Psoas muscle (tissue), 8 donors: ENCODE measurements around the gene MSH4. TPM values are rescaled to one million over a fixed set of nuclear protein-coding genes. Genes with fewer than 3 reads are reported as not detected.

Experiments used
- ATAC-seq, 4 donors: fragments of 200-7000 bp; cut with Tn5 transposase; one replicate each; pipeline ENCODE4 v1.9.1; 2020; ENCODE audit warnings: moderate library complexity in 3 of 4, mild to moderate bottlenecking in 2 of 4
- DNase-seq, 2 donors: peaks; one replicate each; pipeline ENCODE4 v3.0.0-alpha.2; 2020
- H3K27ac ChIP-seq: fragments of 200-600 bp; one replicate; pipeline ENCODE4 v1.8.0; 2022
- H3K27me3 ChIP-seq, 3 donors: fragments of 200-600 bp in 1 of 3; one replicate each; pipeline versions ENCODE4 v1.6.1 to v1.8.0; 2013 to 2022; ENCODE audit warnings: low read length in 2 of 3, mild to moderate bottlenecking in 2 of 3, moderate library complexity in 1 of 3; ENCODE audit not compliant: insufficient read depth in 3 of 3
- H3K36me3 ChIP-seq, 2 donors: fragments of 200-600 bp in 1 of 2; one replicate each; pipeline versions ENCODE4 v1.6.1 to v1.8.0; 2013 to 2022; ENCODE audit warnings: low read depth in 1 of 2, mild to moderate bottlenecking in 1 of 2, moderate library complexity in 1 of 2; ENCODE audit not compliant: insufficient read depth in 1 of 2
- H3K4me1 ChIP-seq: fragments of 200-600 bp; one replicate; pipeline ENCODE4 v1.8.0; 2022
- H3K4me3 ChIP-seq: fragments of 200-600 bp; one replicate; pipeline ENCODE4 v1.8.0; 2022; ENCODE audit warnings: mild to moderate bottlenecking
- H3K9me3 ChIP-seq: fragments of 200-600 bp; one replicate; pipeline ENCODE4 v1.8.0; 2022
- WGBS, 3 donors: extraction: QIAGEN DNeasy Blood & Tissue Kit; methylation state at CpG; one replicate each; pipeline versions ENCODE4 v1.1.6 to v1.1.7; 2013; 5-methylcytosine and 5-hydroxymethylcytosine counted together
- intact Hi-C, 2 donors: fragments of 100-400 bp; cut with DNase I; formaldehyde crosslinking; loops; one replicate each; pipeline versions ENCODE4 v1.11.0 to v1.14.2; 2022
- polyA plus RNA-seq, 3 donors: library from polyadenylated mRNA; stranded (reverse); fragments of 200-250 nt; gene quantifications; one replicate each; pipeline ENCODE4 v1.2.3, GENCODE V29; 2013
- total RNA-seq, 4 donors: library from RNA; stranded (reverse); fragmentation: NEBNext Ultra II Directional in 2 of 4; extraction: Animal tissue kit (Norgen Biotek cat#: 25700) in 2 of 4; gene quantifications; one replicate each; pipeline versions ENCODE4 v1.2.1 to v1.2.4, GENCODE V29; 2021 to 2023
- TF ChIP-seq, protein P1 (sequence below): fragments of 200-600 bp; IDR thresholded peaks from one replicate; pipeline ENCODE4 v1.8.0; 2022; ENCODE audit warnings: antibody characterized with exemption
- donor health status: healthy with polysubstance abuse.
- donor health status: DM: no; HTN: no; CAD: no; lungs with moderate emphysema.
- donor health status: Bipolar disorder and iron deficiency.
- donor health status: healthy.
- donor health status: DM: yes; HTN: yes; CAD: no.
- donor health status: DM: no; HTN: no; CAD: no.
- donor health status: DM: no; HTN: no; CAD: no.
- donor health status: DM: yes; HTN: yes; CAD: no.

The MSH4 gene
- total and polyA plus RNA-seq, 7 donors, result 0.11 to 1.0 (median 0.74) TPM

DNA sequence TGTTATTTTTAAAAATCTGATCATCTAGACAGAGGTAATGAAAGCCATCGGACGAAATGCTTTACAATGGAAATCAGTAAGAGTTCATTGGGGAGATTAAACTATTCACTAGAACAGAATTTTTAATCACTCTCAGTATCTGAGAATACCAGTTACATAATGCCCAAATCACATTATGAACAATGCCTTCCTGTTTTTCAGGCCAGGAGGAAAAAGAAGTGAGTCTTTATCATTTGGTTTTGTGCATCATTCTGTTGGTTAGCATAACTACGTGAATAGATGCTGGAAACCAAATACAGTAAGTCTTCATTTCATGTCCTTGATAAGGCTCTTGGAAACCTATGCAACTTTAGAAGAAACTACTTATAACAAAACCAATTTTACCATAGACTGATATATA lies 153.5 kb downstream of the MSH4 start:
- 86 to 90% (median 89%) methylated on average over 3 of the region's 3 CpGs for WGBS, 3 donors
- ATAC-seq, result no peak
- H3K4me3 ChIP-seq, result no peak overlapping the region

DNA sequence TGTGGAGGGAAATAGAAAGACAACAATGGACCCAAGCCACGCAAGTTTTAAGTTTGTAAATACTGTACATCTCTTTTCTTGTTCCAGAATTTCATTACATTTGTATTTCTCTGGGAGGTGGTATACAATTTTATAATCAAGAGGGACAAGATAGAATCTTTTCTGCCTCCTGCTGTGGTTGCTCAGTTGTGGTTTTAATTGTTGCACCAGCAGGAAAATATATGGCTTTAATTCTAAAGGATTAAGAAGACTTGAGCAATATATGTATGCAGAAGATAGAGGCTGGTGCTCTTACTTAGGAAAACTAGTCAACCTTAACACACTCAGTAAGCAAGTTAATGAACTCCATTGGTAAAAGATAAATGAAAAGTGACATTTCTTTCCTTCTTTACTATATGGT lies 155.3 kb downstream of the MSH4 start:
- no peak for DNase-seq
- intact Hi-C loops, result no loop called here
- ATAC-seq, result no peak
- H3K4me3 ChIP-seq, result no peak overlapping the region
- H3K27ac ChIP-seq, result no peak overlapping the region
- WGBS, 3 donors, result 86 to 87% (median 86%) methylated on average over 1 of the region's 1 CpG
- no peaks in the 10 kb centered on the region for H3K9me3 ChIP-seq
- no peaks in the 10 kb centered on the region for H3K36me3 ChIP-seq
- H3K27me3 ChIP-seq, result no peaks in the 10 kb centered on the region
- no peaks in the 10 kb centered on the region for H3K4me1 ChIP-seq
- TF ChIP-seq, protein P1, sequence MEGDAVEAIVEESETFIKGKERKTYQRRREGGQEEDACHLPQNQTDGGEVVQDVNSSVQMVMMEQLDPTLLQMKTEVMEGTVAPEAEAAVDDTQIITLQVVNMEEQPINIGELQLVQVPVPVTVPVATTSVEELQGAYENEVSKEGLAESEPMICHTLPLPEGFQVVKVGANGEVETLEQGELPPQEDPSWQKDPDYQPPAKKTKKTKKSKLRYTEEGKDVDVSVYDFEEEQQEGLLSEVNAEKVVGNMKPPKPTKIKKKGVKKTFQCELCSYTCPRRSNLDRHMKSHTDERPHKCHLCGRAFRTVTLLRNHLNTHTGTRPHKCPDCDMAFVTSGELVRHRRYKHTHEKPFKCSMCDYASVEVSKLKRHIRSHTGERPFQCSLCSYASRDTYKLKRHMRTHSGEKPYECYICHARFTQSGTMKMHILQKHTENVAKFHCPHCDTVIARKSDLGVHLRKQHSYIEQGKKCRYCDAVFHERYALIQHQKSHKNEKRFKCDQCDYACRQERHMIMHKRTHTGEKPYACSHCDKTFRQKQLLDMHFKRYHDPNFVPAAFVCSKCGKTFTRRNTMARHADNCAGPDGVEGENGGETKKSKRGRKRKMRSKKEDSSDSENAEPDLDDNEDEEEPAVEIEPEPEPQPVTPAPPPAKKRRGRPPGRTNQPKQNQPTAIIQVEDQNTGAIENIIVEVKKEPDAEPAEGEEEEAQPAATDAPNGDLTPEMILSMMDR, result no peak

More for the DNA sequence above, 153.5 kb downstream of the MSH4 start:
- no peaks in the 10 kb centered on the region for H3K36me3 ChIP-seq
- TF ChIP-seq, protein P1, result no peak
- no peak for DNase-seq
- H3K9me3 ChIP-seq, result no peaks in the 10 kb centered on the region
- H3K4me1 ChIP-seq, result no peaks in the 10 kb centered on the region
- H3K27ac ChIP-seq, result no peak overlapping the region
- intact Hi-C loops, result no loop called here
- H3K27me3 ChIP-seq, result no peaks in the 10 kb centered on the region

DNA sequence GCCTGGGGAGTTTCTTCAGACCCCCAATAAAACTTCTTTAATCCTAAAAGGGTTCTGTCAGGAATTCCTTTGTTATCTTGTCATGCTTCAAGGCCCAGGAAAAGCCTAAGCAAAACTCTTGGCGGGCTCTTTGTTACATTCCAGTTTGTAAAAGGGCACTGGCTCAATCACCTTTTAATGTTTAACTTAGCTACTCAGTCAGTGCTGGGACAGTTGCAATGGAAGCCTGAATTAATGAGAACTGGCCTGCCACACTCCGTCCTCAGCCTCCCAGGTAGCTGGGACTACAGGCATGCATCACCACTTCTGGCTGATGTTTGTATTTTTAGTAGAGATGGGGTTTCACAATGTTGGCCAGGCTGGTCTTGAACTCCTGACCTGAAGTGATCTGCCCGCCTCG lies 156.8 kb downstream of the MSH4 start:
- no peaks in the 10 kb centered on the region for H3K27me3 ChIP-seq
- DNase-seq (no peak), ATAC-seq (no peak)
- H3K27ac ChIP-seq, result no peak overlapping the region
- no peak overlapping the region for H3K4me3 ChIP-seq
- H3K9me3 ChIP-seq, result no peaks in the 10 kb centered on the region
- intact Hi-C loops, result no loop called here
- no peaks in the 10 kb centered on the region for H3K4me1 ChIP-seq
- WGBS, 3 donors, result 89 to 93% (median 90%) methylated on average over 4 of the region's 4 CpGs
- TF ChIP-seq, protein P1, result no peak
- no peaks in the 10 kb centered on the region for H3K36me3 ChIP-seq

DNA sequence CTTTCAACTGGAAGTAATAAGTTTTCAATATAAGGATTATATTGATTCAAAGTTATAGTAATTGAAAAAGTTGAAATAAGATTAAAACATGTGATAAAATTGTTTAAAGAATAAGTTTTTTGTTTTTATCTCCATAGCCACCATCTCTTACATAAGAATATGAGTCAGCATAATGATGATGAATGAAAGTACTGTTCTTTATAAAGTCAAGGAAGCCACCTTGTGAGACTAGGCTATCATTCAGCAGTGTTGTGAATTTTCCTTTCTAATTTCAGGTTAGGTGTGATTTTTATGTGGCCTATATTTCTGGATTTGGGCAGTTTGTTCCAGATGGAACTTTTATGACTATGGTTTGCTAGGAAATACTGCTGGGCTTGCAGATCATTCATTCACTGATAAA lies 157.9 kb downstream of the MSH4 start:
- Histone ChIP-seq H3K27ac (no peak overlapping the region), H3K27me3 (no peaks in the 10 kb centered on the region), H3K9me3 (no peaks in the 10 kb centered on the region), H3K4me3 (no peak overlapping the region), H3K36me3 (no peaks in the 10 kb centered on the region), H3K4me1 (no peaks in the 10 kb centered on the region)
- no peak for ATAC-seq
- DNase-seq, result no peak
- intact Hi-C loops, result no loop called here
- TF ChIP-seq, protein P1, result no peak

Other genes starting within 250 kb of the MSH4 start
- 1 to 10 TPM in 2 of 4 donors, under 1 TPM in 2; 0.06 to 7.5 (median 1.4) TPM for gene SLC44A5, start 185.8 kb upstream of the MSH4 start, total RNA-seq
- under 1 TPM; 0.01 to 0.49 (median 0.01) TPM for gene SLC44A5, start 185.8 kb upstream of the MSH4 start, polyA plus RNA-seq
- gene ACADM, start 72.2 kb upstream of the MSH4 start, total RNA-seq, result 100 to 1,000 TPM; 156 to 203 (median 171) TPM
- 100 to 1,000 TPM; 101 to 226 (median 149) TPM for gene ACADM, start 72.2 kb upstream of the MSH4 start, polyA plus RNA-seq
- gene RABGGTB, start 10.6 kb upstream of the MSH4 start, total RNA-seq, result 100 to 1,000 TPM in 1 of 4 donors, 10 to 100 TPM in 3; 53.9 to 101 (median 80.2) TPM
- 10 to 100 TPM; 79.3 to 85.4 (median 83.7) TPM for gene RABGGTB, start 10.6 kb upstream of the MSH4 start, polyA plus RNA-seq
- gene ASB17, start 135.5 kb downstream of the MSH4 start, total RNA-seq, result not detected
- gene ASB17, start 135.5 kb downstream of the MSH4 start, polyA plus RNA-seq, result not detected